ENCODE data around the gene VMAC. TPM values are rescaled to one million over a fixed set of nuclear protein-coding genes. Genes with fewer than 3 reads are reported as not detected.

Gene VMAC, protein sequence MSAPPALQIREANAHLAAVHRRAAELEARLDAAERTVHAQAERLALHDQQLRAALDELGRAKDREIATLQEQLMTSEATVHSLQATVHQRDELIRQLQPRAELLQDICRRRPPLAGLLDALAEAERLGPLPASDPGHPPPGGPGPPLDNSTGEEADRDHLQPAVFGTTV
- 10.8 and 11.5 TPM in 2 replicates for total RNA-seq

DNA sequence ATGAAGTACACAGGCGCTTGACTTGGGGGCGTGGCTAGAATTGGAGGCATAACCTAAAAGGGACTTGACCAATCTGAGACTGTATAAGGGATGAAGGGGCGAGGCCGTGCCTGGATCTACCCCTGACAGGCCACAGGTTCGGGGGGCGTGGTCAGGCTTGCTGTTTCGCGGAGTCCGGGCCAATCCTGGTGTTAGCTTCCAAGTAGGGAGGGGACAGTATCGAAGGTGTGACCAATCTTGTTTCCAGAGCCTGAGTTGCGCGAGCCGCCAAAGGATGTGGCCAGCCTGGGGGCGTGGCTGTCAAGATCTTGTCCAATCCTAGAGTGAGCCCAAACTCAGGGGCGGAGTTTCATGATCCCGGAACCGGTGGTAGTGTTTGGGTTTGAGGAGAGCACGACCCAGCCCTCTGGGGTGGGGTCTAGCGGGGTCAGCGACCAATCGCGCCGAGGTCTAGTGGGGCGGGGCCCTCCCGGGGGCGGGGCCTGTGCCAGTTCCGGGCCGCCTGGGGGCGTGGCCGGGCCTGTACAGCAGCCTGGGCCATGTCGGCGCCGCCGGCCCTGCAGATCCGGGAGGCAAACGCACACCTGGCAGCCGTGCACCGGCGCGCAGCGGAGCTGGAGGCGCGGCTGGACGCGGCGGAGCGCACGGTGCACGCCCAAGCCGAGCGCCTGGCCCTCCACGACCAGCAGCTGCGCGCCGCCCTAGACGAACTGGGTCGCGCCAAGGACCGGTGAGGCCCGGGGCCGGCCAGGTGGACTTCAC is at the start of gene VMAC:
Gene VMAC, plus strand, starts transcription at position 521 of the 762 bp plus-strand sequence. Its CDS starts 19 bp downstream, at position 540.

DNA sequence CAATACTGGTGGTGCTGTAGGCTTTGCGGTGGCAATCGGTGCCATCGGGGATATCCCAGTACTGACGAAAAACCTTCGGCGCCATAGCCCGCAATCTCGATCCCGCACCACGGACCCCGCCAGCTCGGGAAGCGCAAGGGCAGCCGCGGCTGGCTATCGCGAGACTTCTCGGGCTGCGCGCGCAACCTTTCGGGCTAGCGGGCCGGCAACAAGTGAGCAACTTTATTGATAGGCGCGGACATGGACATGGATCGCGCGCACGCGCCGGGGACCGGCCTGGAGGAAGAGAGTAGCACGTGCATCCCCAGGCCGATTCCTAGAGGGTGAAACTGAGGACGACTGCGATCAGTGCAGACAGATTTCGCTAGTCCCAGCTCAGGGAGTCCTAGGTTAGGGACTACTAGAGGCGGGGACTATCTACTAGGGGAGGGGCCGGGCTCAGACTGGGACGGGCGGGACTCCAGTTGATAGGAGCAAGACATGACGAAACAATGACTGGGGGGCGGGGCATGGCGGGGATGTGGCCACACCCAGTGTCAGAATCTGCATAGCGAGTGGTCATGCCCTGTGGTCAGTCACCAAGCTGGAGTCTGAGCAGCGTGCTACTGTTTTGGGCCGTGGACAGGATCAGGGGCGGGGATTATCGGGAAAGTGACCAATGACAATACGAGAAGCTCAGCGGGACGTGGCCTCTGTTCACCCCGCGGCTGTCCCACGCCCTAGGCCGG is 884 bp upstream of the VMAC start, which contains the start of gene NDUFA11:
Gene NDUFA11, minus strand, starts transcription at position 167 of the 728 bp plus-strand sequence. Its CDS starts 82 bp downstream, at position 85.

DNA sequence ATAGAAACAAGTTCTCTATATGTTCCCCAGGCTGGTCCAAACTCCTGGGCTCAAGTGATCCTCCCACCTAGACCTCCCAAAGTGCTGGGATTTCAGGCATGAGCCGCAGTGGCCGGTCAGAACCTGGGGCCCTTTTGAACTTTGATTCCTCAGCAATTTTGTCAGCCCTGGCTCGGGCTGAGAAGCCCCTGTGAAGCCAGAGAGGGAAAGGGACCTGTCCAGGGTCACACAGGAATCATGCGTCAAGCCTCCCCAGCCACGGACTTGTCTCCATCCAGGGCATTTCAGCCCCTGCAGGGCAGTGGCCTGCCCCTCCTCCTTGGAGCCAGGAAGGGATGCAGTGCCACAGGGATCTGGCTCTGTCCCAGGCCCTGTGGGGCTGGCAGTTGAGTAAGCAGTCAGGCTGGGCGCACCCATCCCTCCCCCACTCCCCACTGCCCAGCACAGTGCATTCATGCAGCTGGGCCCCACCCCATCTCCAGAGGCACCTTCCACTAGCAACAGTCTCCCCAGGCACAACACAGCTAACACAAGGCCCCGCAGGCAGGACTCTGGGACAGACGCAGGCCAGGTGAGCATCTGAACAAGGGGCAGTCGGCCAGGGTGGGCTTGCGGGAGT is 9.2 kb downstream of the VMAC start, which contains the start of gene CAPS:
Gene CAPS, plus strand, starts transcription at position 516 of the 619 bp plus-strand sequence. CDS start 153 bp downstream, outside the sequence.

Other genes with a start within 250 kb of the VMAC start
- 24.7 and 27.2 TPM in 2 replicates for gene MICOS13, start 224.4 kb upstream of the VMAC start, total RNA-seq
- 14.1 and 15.2 TPM in 2 replicates for gene HSD11B1L, start 223.8 kb upstream of the VMAC start, total RNA-seq
- 142 and 198 TPM in 2 replicates for gene RPL36, start 214.6 kb upstream of the VMAC start, total RNA-seq
- 96.9 and 103 TPM in 2 replicates for gene LONP1, start 184.7 kb upstream of the VMAC start, total RNA-seq
- gene CATSPERD, start 184.2 kb upstream of the VMAC start, total RNA-seq, result under 0.01 TPM in 1 of 2 replicates, not detected in the other
- 0.49 and 1.1 TPM in 2 replicates for gene PRR22, start 120.1 kb upstream of the VMAC start, total RNA-seq
- 26.3 and 30.7 TPM in 2 replicates for gene DUS3L, start 113.7 kb upstream of the VMAC start, total RNA-seq
- 0.16 TPM in 1 of 2 replicates, not detected in the other for gene NRTN, start 99.8 kb upstream of the VMAC start, total RNA-seq
- gene FUT6, start 65.2 kb upstream of the VMAC start, total RNA-seq, result not detected in 2 replicates
- not detected in 2 replicates for gene FUT3, start 53.4 kb upstream of the VMAC start, total RNA-seq
- gene FUT5, start 34.3 kb upstream of the VMAC start, total RNA-seq, result not detected in 2 replicates
- gene NDUFA11, start 1.1 kb upstream of the VMAC start, total RNA-seq, result 184 and 238 TPM in 2 replicates
- gene CAPS, start 9.4 kb downstream of the VMAC start, total RNA-seq, result 27.9 and 31.5 TPM in 2 replicates
- gene RANBP3, start 73.3 kb downstream of the VMAC start, total RNA-seq, result 50.6 and 63.5 TPM in 2 replicates
- 18.3 and 19.9 TPM in 2 replicates for gene RFX2, start 205.6 kb downstream of the VMAC start, total RNA-seq
- gene ACSBG2, start 230.8 kb downstream of the VMAC start, total RNA-seq, result not detected in 2 replicates